Measurements from ENCODE around the gene RAP1B. TPM values are rescaled to one million over a fixed set of nuclear protein-coding genes. Genes with fewer than 3 reads are reported as not detected.

The RAP1B gene
- total RNA-seq, 4 donors from 2014 or later: 180 to 380 (median 224) TPM

GRCh38 chr12:68686262-68686594, 75.5 kb downstream of the RAP1B start:
- TF ChIP-seq CTCF (IDR thresholded peaks at IDR 0.05): no peak
- no peak for TF ChIP-seq POLR2AphosphoS5 (IDR thresholded peaks at IDR 0.05)
- TF ChIP-seq POLR2A (IDR thresholded peaks at IDR 0.05): no peak
- no peak for TF ChIP-seq EP300 (IDR thresholded peaks at IDR 0.05; ENCODE audit: low read depth)
- 25 to 30% methylated on average over 3 of the region's 3 CpGs for WGBS, 2 donors (ENCODE audit: low coverage in 1 of 2)
- Histone ChIP-seq H3K9me3 (no peaks in the 10 kb centered on the region), H3K4me1 (peaks cover 3 to 24% (median 13%) of the 10 kb centered on the region in 4 donors), H3K4me3 (peak overlapping the region in 3 of 4 donors; percentile 76 to 80 (median 78)), H3K36me3 (peaks cover 0 to 8% (median 2%) of the 10 kb centered on the region in 4 donors), H3K27me3 (no peaks in the 10 kb centered on the region), H3K27ac (peak overlapping the region; percentile 78 to 88 (median 84))
- in situ Hi-C loops (cut with MboI; ENCODE audit: low pct_ligation_motif_present in 1 of 4, low pct_unique_long_range_greater_than_20kb in 1 of 4, low sequenced_read_pairs in 3 of 4): loop anchor here (25.0 kb wide), 2 partner anchors 324 to 349 kb away; partner anchors contain the start of gene MDM1 (in 1 of the 4)
- DNase-seq: no peak
- intact Hi-C loops (cut with DNase I; ENCODE audit: low total_unique reads): loop anchor here (10.0 kb wide), 1 partner anchor 331 kb away; no protein-coding TSS in a partner anchor

- Histone ChIP-seq H3K9me3 (no peaks in the 10 kb centered on the region), H3K4me3 (peak within 1 kb of the TSS; percentile 76 to 80 (median 77)), H3K4me1 (peaks cover 3 to 24% (median 13%) of the 10 kb centered on the region in 4 donors), H3K36me3 (peaks cover 0 to 14% (median 6%) of the 10 kb centered on the region in 4 donors), H3K27ac (peak within 1 kb of the TSS; percentile 78 to 88 (median 84)), H3K27me3 (no peaks in the 10 kb centered on the region)
- DNase-seq: peak; percentile 99
- intact Hi-C loops (cut with DNase I; ENCODE audit: low total_unique reads) (loop anchor here (10.0 kb wide), 1 partner anchor 332 kb away; no protein-coding TSS in a partner anchor), in situ Hi-C loops (cut with MboI; ENCODE audit: low pct_ligation_motif_present in 1 of 4, low pct_unique_long_range_greater_than_20kb in 1 of 4, low sequenced_read_pairs in 3 of 4) (loop anchor here (25.0 kb wide), 2 partner anchors 325 to 350 kb away; partner anchors contain the start of gene MDM1 (in 1 of the 4))
- 0% methylated on average over 3 to 44 of the region's 44 CpGs for WGBS, 2 donors (ENCODE audit: low coverage in 1 of 2)
- TF ChIP-seq POLR2A (IDR thresholded peaks at IDR 0.05) (peak; percentile 66), EP300 (IDR thresholded peaks at IDR 0.05; ENCODE audit: low read depth) (peak; percentile 68), POLR2AphosphoS5 (IDR thresholded peaks at IDR 0.05) (peak; percentile 49 to 78 (median 77)), CTCF (IDR thresholded peaks at IDR 0.05) (peak in 3 of 5 experiments; percentile 8 to 61 (median 58))
These were observed 76.2 kb downstream of the RAP1B start, which contains the start of gene NUP107 for GRCh38 chr12:68686595-68687521. Gene NUP107, plus strand, starts transcription at chr12:68686978. Its CDS starts 88 bp downstream, at chr12:68687066.

GRCh38 chr12:68695454-68695853, 84.8 kb downstream of the RAP1B start:
- no peak for DNase-seq
- Histone ChIP-seq H3K4me3 (no peak overlapping the region), H3K27ac (no peak overlapping the region), H3K4me1 (no peaks in the 10 kb centered on the region), H3K36me3 (peaks cover 0 to 78% (median 25%) of the 10 kb centered on the region in 4 donors), H3K9me3 (no peaks in the 10 kb centered on the region), H3K27me3 (no peaks in the 10 kb centered on the region)
- in situ Hi-C loops (cut with MboI; ENCODE audit: low pct_ligation_motif_present in 1 of 4, low pct_unique_long_range_greater_than_20kb in 1 of 4, low sequenced_read_pairs in 3 of 4) (loop anchor here (25.0 kb wide), 2 partner anchors 333 to 358 kb away; partner anchors contain the start of gene MDM1 (in 1 of the 4)), intact Hi-C loops (cut with DNase I; ENCODE audit: low total_unique reads) (no loop called here)
- no peak for TF ChIP-seq POLR2A (IDR thresholded peaks at IDR 0.05)
- no peak for TF ChIP-seq POLR2AphosphoS5 (IDR thresholded peaks at IDR 0.05)
- no peak for TF ChIP-seq CTCF (IDR thresholded peaks at IDR 0.05)
- TF ChIP-seq EP300 (IDR thresholded peaks at IDR 0.05; ENCODE audit: low read depth): no peak

GRCh38 chr12:68699486-68699885, 88.8 kb downstream of the RAP1B start:
- no peak for DNase-seq
- Histone ChIP-seq H3K9me3 (no peaks in the 10 kb centered on the region), H3K36me3 (peaks cover 0 to 66% (median 22%) of the 10 kb centered on the region in 4 donors), H3K27ac (no peak overlapping the region), H3K4me3 (no peak overlapping the region), H3K27me3 (no peaks in the 10 kb centered on the region), H3K4me1 (no peaks in the 10 kb centered on the region)
- in situ Hi-C loops (cut with MboI; ENCODE audit: low pct_ligation_motif_present in 1 of 4, low pct_unique_long_range_greater_than_20kb in 1 of 4, low sequenced_read_pairs in 3 of 4): loop anchor here (25.0 kb wide), 2 partner anchors 337 to 362 kb away; partner anchors contain the start of gene MDM1 (in 1 of the 4)
- WGBS, 2 donors (ENCODE audit: low coverage in 1 of 2): 76 to 100% methylated on average over 1 of the region's 1 CpG
- intact Hi-C loops (cut with DNase I; ENCODE audit: low total_unique reads): no loop called here
- TF ChIP-seq EP300 (IDR thresholded peaks at IDR 0.05; ENCODE audit: low read depth): no peak
- no peak for TF ChIP-seq POLR2A (IDR thresholded peaks at IDR 0.05)
- TF ChIP-seq POLR2AphosphoS5 (IDR thresholded peaks at IDR 0.05): no peak
- TF ChIP-seq CTCF (IDR thresholded peaks at IDR 0.05): no peak
